ENCODE measurements around the gene OR4E1. TPM values are rescaled to one million over a fixed set of nuclear protein-coding genes. Genes with fewer than 3 reads are reported as not detected.

OR4E1 gene
- total RNA-seq, 4 donors from 2014 or later, result not detected

GRCh38 chr14:21656980-21657379 lies 16.6 kb downstream of the OR4E1 start:
- intact Hi-C loops (cut with DNase I), result no loop called here
- no peaks in the 10 kb centered on the region for H3K4me1 ChIP-seq
- 80% methylated on average over 1 of the region's 1 CpG for WGBS

DNA sequence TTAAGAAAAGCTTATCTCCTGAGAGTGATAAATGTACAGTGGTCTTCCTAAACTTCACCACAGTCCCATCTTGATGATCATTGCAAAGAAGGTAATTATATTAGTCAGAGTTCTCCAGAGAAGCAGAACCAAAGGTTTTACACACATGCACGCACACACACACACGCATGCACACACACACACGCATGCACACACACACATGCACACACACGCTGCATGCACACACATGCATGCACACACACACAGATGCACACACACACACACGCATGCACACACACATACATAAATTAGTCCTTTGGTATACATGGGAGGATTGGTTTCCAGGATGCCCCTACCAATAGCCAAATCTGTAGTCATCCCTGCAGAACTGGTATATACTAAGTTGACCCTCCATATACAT lies 19.4 kb downstream of the OR4E1 start:
- H3K36me3 ChIP-seq, result no peaks in the 10 kb centered on the region
- no peaks in the 10 kb centered on the region for H3K4me1 ChIP-seq
- TF ChIP-seq, protein P1, sequence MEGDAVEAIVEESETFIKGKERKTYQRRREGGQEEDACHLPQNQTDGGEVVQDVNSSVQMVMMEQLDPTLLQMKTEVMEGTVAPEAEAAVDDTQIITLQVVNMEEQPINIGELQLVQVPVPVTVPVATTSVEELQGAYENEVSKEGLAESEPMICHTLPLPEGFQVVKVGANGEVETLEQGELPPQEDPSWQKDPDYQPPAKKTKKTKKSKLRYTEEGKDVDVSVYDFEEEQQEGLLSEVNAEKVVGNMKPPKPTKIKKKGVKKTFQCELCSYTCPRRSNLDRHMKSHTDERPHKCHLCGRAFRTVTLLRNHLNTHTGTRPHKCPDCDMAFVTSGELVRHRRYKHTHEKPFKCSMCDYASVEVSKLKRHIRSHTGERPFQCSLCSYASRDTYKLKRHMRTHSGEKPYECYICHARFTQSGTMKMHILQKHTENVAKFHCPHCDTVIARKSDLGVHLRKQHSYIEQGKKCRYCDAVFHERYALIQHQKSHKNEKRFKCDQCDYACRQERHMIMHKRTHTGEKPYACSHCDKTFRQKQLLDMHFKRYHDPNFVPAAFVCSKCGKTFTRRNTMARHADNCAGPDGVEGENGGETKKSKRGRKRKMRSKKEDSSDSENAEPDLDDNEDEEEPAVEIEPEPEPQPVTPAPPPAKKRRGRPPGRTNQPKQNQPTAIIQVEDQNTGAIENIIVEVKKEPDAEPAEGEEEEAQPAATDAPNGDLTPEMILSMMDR (IDR thresholded peaks at IDR 0.05), result no peak
- no peak for TF ChIP-seq EP300 (IDR thresholded peaks at IDR 0.05)
- TF ChIP-seq POLR2A (IDR thresholded peaks at IDR 0.05; ENCODE audit: low read depth), result no peak
- TF ChIP-seq POLR2AphosphoS5 (IDR thresholded peaks at IDR 0.05), result no peak
- no peaks in the 10 kb centered on the region for H3K9me3 ChIP-seq
- intact Hi-C loops (cut with DNase I), result no loop called here
- 94% methylated on average over 5 of the region's 5 CpGs for WGBS
- H3K27me3 ChIP-seq, result no peaks in the 10 kb centered on the region
- H3K27ac ChIP-seq (replicated peaks in 1 of 4), result no peak overlapping the region
- no peak overlapping the region for H3K4me3 ChIP-seq
- DNase-seq (ENCODE audit: extremely low spot score), result no peak

More at GRCh38 chr14:21656980-21657379, 16.6 kb downstream of the OR4E1 start:
- H3K4me3 ChIP-seq, result no peak overlapping the region
- DNase-seq (ENCODE audit: extremely low spot score), result no peak
- TF ChIP-seq POLR2AphosphoS5 (IDR thresholded peaks at IDR 0.05), result no peak
- no peak for TF ChIP-seq EP300 (IDR thresholded peaks at IDR 0.05)
- TF ChIP-seq, protein P1 (IDR thresholded peaks at IDR 0.05), result no peak
- TF ChIP-seq POLR2A (IDR thresholded peaks at IDR 0.05; ENCODE audit: low read depth), result no peak
- H3K27me3 ChIP-seq, result no peaks in the 10 kb centered on the region
- H3K36me3 ChIP-seq, result no peaks in the 10 kb centered on the region
- H3K27ac ChIP-seq (replicated peaks in 1 of 4), result no peak overlapping the region
- no peaks in the 10 kb centered on the region for H3K9me3 ChIP-seq

DNA sequence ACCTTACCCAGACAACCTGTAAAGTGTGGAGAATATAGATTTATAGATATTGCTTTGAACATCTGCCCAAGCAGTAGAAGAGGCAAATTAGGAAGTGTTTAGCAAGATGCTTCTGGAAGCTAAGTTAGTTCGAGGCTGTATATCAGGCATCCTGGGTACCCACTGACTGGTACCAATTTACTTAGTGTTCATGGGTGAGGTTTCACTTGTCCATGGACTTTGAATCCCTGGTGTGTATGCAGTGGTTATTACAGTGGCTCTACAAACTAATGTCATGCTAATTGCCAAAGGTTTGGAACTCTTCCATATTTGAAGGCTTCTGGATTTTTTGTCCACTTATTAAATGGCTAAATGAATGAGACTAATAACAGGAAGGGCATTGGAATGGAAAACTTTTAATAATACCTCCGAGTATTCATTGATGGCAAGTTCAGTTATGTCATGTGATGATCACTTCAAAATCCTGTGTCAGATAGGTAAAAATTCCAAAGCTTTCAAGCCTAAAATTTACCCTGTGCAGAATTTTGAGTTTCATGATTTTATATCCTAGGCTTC lies 20.2 kb downstream of the OR4E1 start, which contains the start of gene OR4E2:
OR4E2 (plus strand) TSS at position 505 of the 555 bp plus-strand sequence. CDS start 11,248 bp downstream, outside the sequence.
- H3K36me3 ChIP-seq, result no peaks in the 10 kb centered on the region
- no peak within 1 kb of the TSS for H3K27ac ChIP-seq (replicated peaks in 1 of 4)
- H3K4me3 ChIP-seq, result no peak within 1 kb of the TSS
- no peak for TF ChIP-seq POLR2AphosphoS5 (IDR thresholded peaks at IDR 0.05)
- no peak for TF ChIP-seq EP300 (IDR thresholded peaks at IDR 0.05)
- TF ChIP-seq POLR2A (IDR thresholded peaks at IDR 0.05; ENCODE audit: low read depth), result no peak
- TF ChIP-seq, protein P1 (IDR thresholded peaks at IDR 0.05), result no peak
- 77% methylated on average over 2 of the region's 2 CpGs for WGBS
- H3K9me3 ChIP-seq, result no peaks in the 10 kb centered on the region
- H3K4me1 ChIP-seq, result no peaks in the 10 kb centered on the region
- H3K27me3 ChIP-seq, result no peaks in the 10 kb centered on the region
- intact Hi-C loops (cut with DNase I), result no loop called here
- no peak for DNase-seq (ENCODE audit: extremely low spot score)

GRCh38 chr14:21652209-21652808 lies 21.3 kb downstream of the OR4E1 start:
- DNase-seq (ENCODE audit: extremely low spot score), result no peak
- no peak overlapping the region for H3K27ac ChIP-seq (replicated peaks in 1 of 4)
- 55% methylated on average over 1 of the region's 1 CpG for WGBS
- no peaks in the 10 kb centered on the region for H3K36me3 ChIP-seq
- TF ChIP-seq POLR2AphosphoS5 (IDR thresholded peaks at IDR 0.05), result no peak
- H3K4me3 ChIP-seq, result no peak overlapping the region
- intact Hi-C loops (cut with DNase I), result no loop called here
- no peaks in the 10 kb centered on the region for H3K4me1 ChIP-seq
- no peaks in the 10 kb centered on the region for H3K27me3 ChIP-seq
- no peaks in the 10 kb centered on the region for H3K9me3 ChIP-seq

DNA sequence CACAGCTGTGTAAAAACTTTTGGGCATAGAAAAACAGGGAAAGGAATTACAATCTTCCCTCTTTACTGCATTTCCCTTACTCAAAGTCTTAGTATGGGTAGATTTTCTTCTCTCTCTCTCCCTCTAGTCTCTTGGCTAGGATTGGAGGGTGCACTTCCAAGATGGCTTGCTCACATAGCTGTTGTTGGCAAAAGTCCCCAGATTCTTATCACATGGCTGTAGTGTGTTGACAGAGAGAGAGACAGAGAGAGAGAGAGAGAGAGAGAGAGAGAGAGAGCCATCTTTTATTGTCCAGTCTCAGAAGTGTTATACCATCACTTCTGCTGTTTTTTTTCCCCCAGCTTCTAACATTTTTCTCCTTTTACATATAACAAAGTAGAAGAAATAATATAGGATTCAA lies 26.2 kb downstream of the OR4E1 start:
- H3K27ac ChIP-seq (replicated peaks in 1 of 4), result no peak overlapping the region
- H3K9me3 ChIP-seq, result no peaks in the 10 kb centered on the region
- H3K36me3 ChIP-seq, result no peaks in the 10 kb centered on the region
- peaks cover 0 to 3% (median 0%) of the 10 kb centered on the region in 4 donors for H3K27me3 ChIP-seq
- H3K4me3 ChIP-seq, result no peak overlapping the region
- no peaks in the 10 kb centered on the region for H3K4me1 ChIP-seq
- TF ChIP-seq POLR2A (IDR thresholded peaks at IDR 0.05; ENCODE audit: low read depth) (no peak), EP300 (IDR thresholded peaks at IDR 0.05) (no peak)
- intact Hi-C loops (cut with DNase I), result no loop called here
- no peak for DNase-seq (ENCODE audit: extremely low spot score)
